T-helper 9 cell (primary cell): ENCODE measurements around the gene CEACAM3.
A peak's percentile ranks its signal among the peaks of the same experiment; 100 is the strongest.

Experiments
- DNase-seq: peaks from one replicate; pipeline ENCODE4 v3.0.0-alpha.2; 2020

The CEACAM3 gene

DNA sequence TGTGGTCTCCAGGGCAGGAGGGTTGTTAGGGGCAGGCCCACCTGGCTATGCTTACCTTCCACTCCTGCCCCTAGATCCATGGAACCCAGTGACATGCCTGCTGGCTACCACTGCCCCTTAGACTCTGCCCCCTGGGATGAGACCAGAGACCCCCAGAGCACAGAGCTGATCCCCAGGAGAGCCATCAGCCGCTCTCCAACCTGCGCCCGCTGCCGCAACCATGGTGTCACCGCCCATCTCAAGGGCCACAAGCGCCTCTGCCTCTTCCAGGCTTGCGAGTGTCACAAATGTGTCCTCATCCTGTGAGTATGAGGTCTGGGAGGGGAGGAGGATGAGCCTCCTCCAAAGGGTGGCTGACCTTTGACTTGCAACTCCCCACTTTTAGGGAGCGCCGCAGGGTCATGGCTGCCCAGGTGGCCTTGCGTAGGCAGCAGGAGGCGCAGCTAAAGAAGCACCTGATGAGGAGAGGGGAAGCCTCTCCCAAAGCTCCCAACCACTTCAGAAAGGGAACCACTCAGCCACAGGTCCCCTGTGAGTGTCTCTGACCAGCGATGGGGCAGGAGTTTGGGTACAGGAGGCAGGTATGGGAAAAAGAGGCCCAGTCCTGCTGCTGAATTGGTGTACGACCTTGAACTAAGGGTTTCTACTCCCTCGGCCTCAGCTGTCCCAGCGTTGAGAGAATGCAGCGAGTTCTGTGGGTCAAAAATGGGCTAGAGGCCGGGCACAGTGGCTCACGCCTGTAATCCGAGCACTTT lies 51.1 kb downstream of the CEACAM3 start:
- no peak for DNase-seq

DNA sequence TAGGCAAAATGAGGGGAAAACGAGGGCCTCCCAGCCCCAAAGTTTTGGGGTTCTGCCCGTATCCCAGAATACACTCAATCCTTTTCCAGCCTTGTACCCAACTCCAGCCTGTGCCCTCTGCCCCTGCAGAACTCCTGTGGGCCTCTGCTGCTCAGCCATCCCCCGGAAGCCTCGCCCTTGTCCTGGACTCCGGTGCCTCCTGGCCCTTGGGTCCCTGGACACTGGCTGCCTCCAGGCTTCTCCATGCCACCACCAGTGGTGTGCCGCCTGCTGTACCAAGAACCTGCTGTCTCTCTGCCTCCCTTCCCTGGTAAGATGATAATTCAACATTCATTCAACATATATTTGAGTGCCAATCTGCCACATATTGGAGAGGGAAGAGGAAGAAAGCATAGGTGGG lies 52.3 kb downstream of the CEACAM3 start:
- no peak for DNase-seq

DNA sequence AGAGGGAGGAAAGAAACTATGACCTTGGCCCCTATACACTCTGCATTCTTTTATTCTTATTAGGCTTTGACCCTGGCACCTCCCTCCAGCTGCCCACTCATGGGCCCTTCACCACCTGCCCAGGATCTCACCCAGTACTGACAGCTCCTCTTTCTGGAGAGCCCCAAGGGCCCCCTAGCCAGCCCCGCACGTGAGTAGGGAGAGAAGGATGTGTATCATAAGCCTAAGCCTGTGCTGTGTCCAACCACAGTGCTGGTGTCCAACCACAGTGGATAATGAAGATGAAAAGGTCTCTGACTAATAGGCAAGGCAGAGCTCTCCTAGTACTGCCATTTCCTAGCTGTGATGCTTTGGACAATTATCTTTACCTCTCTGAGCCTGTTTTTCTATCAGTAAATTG lies 52.7 kb downstream of the CEACAM3 start:
- DNase-seq, result no peak

DNA sequence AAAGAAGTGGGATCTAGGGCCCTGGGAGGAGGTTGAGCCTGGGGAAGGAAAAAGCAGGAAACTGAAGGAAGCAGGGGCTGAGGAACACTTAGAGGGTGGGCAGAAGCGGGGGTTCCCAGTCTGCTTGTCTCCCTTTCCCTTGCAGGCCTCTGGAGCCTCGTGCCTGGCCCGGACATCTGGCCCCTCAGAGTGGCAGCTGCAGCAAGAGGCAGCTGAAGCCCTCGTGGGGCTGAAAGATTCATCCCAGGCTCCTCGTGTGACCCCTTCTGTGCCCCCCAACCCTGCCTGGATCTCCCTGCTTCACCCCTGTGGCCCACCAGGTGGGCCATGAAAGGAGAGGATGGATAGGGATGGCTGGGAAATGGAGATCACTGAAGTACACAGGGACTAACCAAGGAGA lies 54.0 kb downstream of the CEACAM3 start:
- DNase-seq, result no peak

DNA sequence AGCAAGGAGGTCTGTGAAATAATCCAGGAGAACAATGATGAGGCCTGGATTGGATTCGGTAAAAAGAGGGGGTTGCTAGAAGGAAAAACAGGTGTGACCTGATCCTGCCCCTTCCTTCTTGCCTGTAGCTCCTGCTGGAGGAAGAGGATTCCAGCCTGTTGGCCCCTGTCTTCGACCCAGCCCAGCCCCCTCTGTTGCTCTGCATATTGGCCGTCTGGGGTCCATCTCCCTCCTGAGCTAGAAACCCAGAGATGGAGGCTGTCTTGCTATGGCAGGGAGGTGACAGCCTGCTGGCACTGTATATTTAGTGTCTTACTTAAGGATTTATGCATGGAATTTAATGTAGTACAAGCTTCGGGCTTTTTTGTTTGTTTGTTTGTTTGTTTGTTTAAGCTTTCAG lies 55.1 kb downstream of the CEACAM3 start:
- DNase-seq, result no peak

DNA sequence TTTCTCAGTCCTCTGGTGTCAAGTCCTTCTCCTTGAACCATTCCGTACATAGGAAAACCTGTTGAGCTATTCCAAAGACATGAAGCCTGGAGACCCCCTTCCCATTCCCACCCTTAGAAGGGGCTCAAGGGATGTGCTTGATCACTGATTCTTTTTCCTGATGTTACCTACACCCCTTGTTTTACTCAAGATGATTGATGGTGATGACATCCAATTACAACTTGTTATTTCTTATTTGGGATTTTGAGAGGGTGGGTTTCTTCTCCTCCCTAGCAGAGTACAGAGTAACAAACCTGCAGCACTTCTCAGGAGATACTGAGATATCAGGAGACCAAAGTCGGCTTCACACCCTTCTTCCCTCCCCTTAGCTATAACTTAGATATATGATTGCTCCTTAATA lies 57.0 kb downstream of the CEACAM3 start:
- DNase-seq, result no peak

DNA sequence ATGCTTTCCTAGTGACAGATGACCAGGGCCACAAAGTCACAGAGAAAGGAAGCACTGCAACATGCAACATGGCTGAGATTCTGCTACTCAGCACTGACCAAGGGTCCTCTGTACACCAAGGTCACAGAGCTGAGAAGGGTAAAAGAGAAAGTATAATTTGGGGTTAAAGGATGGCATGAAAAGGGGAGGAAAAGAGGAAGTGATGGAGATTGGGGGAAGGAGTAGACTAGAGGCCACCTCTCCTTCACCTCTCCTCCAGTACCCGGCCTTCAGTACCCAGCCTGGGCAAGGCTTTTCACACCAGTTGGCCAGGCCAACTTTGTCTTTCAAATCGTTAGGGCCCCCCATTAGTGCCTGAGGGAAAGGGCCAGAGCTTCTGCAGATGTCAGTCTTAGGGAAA lies 57.4 kb downstream of the CEACAM3 start:
- DNase-seq, result no peak

DNA sequence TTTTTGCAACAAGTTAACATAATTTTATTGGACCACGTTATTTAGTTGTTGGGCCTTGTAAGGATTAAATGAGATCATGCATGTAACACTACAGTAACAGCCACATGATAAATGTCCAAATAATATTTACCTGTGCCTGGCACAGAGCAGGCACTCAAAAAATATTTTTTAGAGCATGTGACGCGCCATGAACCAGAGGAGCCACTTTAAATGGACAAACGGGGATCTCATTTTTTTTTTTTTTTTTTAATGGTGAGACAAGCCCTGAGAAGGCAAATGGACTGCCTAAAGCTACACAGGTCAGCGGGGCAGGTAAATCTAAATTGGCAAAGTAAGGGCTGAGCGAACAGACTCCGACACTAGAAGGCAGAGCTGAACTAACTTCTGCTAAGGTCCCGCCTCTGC lies 62.8 kb downstream of the CEACAM3 start:
- no peak for DNase-seq

DNA sequence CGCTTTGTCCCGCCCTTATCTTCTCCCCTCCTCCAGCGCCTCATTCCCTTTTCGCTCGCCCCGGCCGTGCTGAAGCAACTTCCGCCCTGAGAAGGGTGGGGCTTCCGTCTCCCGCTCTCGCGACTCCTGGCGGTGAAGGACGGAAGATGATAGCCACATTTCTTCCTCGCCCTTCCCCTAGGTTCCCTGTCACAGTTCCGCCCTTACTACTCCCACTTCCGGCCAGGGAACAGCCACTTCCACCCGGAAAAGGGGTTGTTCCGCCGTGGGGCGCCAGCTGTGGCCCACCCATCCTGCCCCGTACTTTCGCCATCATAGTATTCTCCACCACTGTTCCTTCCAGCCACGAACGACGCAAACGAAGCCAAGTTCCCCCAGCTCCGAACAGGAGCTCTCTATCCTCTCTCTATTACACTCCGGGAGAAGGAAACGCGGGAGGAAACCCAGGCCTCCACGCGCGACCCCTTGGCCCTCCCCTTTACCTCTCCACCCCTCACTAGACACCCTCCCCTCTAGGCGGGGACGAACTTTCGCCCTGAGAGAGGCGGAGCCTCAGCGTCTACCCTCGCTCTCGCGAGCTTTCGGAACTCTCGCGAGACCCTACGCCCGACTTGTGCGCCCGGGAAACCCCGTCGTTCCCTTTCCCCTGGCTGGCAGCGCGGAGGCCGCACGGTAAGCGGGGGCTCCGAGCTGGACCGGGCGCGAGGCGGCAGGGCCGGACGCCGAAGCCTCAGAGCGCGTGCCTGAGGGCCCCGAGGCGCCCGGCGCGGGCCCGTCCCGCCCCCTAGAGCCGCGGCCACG lies 63.4 kb downstream of the CEACAM3 start, which contains the start of gene RPS19:
RPS19 (plus strand) TSS at position 638 of the 801 bp plus-strand sequence. CDS start 520 bp downstream, outside the sequence.
- peak; percentile 98 for DNase-seq

DNA sequence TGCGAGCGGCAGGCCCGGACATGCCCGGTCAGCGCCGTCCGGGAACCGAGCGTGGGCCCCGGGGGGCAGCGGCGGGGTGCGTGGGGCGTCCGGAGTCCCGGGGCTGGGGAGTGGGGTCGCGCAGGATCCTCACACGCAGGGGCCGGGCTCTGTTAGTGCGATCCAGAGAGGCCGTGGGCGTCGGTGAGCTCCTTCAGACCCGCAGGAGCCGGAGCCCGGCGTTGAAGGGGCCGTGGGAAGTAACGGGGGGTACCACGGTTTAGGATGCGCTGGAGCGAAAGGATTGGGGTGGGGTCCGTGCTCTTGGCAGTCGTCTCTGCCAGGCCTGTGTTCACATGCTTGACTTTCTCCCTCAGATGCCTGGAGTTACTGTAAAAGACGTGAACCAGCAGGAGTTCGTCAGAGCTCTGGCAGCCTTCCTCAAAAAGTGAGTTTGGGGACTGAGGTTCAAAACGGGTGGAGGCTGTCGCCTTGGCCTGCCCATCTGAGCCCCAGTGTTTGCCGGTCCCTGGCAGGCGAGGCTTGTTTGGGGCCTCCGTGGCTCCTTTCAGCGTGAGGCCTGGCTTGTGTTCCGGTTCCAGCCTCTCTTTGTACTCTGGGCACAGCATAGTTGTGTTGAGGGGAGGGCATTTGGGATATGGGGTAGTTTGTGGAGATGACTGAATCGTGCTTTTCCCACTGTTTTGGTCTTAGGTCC lies 64.2 kb downstream of the CEACAM3 start:
- DNase-seq, result no peak
